GM18858 (cell line): ENCODE measurements around the gene DIP2A.

Experiments
- ATAC-seq: cut with Tn5 transposase; IDR thresholded peaks from one replicate; pipeline ENCODE4 v1.9.1; 2021; ENCODE audit not compliant: unreplicated experiment

Gene DIP2A

GRCh38 chr21:46581780-46582307, 123.2 kb downstream of the DIP2A start:
- ATAC-seq = no peak

GRCh38 chr21:46585191-46585953, 126.7 kb downstream of the DIP2A start:
- no peak for ATAC-seq

DNA sequence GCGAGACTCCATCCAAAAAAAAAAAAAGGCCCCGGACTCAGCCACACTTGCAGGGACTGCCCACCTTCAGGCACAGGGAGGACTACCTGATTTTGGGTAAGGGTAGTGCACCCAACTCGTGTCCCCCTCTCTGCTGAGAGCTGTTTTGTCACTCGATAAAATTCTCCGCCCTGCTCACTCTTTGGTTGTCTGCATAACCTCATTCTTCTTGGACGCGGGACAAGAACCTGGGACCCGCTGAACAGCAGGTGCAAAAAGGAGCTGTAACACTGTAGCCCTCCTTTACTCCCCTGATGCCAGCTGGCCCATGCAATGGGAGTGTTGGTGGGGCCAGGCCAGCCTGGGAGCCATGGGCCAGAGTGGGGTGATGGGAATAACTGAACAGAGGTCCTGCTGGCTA, 135.6 kb downstream of the DIP2A start:
- ATAC-seq = no peak

DNA sequence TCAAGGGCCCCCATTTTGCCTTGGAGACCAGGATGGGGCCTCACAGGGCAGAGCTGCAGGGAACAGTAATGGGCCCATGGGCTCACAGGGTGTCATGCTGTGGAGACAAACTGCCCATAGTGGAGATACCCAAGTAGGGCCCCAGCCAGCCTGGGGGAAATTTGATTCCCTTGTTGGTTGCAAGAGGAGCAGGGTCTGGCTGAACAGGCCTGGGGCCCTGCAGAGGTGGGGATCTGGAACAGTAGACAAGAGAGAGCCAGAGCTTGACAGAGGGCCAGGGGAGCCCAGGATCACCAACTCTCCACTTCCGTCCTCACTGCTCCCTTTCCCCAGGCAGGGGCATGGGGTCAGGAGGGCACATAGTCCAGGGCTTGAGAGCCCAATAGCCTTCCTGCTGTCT, 137.5 kb downstream of the DIP2A start:
- ATAC-seq = no peak

- no peak for ATAC-seq
Observed at GRCh38 chr21:46597031-46597430, 138.3 kb downstream of the DIP2A start.

- no peak for ATAC-seq
Observed at GRCh38 chr21:46597896-46598343, 139.2 kb downstream of the DIP2A start.

DNA sequence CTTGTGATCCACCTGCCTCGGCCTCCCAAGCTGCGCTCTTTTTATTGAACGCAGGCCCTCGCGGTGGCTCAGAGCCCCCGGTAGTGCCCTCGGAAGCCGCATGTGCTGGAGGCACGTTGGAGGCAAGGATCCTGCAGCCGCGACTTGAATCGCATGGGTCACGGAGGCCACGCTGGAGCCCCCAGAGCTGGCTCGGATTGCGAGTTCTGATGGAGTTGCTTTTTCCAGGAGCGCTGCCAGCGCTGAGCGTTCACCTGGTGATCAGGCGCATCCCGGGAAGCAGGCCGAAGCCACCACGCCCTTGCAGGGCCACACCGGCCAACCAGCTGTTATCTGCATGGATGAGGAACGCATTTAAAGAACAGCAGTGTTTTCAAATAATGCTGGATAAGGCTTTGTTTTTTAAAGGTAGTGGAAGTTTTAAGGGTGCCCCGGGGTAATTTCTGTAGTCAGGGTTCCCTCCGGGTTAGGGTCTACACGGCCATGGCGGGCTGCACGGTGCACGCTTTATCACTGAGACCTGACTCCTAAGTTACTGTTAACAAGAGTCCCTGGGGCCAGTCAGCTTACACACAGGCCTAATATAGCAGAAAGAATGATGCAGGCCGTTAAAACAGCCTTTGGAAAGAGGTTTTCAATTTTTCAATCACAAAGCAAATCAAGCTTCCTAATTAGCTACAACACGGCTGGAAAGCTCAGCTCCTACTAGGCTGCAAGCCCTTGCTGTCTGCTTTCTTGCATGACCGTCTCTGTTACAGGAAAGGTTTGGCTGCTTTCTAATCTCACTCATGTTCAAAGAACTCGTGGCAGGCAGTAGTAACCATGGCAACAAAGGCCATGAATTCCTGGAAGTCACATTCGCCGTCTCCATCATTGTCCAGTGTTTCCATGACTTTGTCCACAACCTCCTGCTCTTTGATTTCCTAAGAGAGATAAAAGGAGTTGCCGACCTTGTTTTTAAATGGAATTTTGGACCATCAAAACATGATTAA, 140.2 kb downstream of the DIP2A start:
- no peak for ATAC-seq

GRCh38 chr21:46600305-46600704, 141.6 kb downstream of the DIP2A start:
- no peak for ATAC-seq

- no peak for ATAC-seq
Observed at GRCh38 chr21:46600978-46601377, 142.3 kb downstream of the DIP2A start.

DNA sequence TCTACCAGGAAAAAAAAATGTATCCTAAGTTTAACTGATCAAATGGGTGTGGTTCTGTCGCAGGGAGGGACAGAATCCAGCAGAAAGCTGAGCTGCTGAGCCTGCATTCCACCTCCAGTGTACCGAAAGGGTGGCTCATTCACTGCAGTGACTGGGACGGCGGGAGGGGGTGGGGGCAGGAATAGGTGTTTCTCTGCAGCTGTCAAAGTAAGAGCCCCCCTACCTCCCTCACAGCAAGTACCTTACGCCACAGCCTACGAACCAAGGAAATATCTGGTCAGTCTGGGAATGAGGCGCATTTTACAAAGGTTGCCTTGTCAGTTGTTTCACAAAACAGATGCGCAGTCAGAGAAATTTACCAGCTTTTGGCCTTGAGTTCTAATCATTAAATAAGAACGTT, 144.5 kb downstream of the DIP2A start:
- ATAC-seq = no peak

GRCh38 chr21:46604329-46604974, 145.8 kb downstream of the DIP2A start:
- ATAC-seq = no peak

GRCh38 chr21:46604975-46605766, 146.5 kb downstream of the DIP2A start, which contains the start of gene S100B:
Gene S100B (minus strand): TSS chr21:46605082. CDS start chr21:46602415, 2,667 bp downstream.
- no peak for ATAC-seq

DNA sequence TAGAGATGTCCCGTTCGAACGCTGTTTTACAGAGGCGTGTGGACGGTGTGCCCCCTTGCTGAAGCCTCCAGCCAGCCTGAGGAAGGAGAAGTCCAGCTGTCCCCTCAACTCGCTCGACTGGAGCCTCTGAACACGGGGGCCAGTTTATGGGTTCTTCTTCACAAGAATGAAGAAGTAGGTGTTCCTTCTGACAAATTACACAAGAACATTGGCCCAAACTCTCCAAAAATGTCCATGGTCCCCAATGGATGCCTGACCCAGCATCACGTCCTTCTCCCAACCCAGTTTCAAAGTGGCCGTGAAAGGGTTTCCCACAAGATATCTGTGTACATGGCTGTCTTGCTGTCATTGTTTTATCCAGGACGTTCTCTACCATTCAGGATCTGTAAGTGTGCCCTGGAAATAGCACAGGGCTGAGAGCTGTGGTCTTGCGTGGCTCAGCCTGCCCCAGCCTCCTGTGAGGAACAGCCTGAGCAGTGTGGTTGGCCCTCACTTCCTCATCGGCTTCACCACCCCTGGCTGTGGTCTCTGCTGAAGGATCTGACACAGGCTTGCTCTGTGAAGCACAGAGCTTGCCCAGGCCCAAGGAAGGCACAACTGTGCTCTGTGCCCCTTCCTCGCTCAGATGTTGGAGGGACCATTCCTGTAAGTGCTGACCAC, 147.2 kb downstream of the DIP2A start:
- ATAC-seq = no peak

DNA sequence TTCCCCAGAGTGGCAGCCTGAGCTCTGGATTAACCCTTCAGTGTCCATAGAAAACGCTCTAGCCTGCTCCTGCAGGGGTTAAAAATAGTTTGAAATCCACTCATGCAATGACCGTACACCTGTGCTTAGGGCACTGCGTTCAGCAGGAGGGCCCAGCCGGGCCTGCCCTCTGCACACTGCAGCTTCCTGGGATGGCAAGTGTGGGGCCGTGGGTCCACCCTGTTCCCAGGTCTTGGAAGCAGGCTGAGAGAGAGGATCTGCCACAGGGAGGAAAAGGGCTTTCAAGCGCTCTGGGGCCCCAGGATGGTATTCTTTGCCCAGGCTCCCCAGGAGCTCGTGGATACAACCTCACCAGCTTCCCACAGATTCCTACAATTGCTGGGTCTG, 147.7 kb downstream of the DIP2A start:
- no peak for ATAC-seq

DNA sequence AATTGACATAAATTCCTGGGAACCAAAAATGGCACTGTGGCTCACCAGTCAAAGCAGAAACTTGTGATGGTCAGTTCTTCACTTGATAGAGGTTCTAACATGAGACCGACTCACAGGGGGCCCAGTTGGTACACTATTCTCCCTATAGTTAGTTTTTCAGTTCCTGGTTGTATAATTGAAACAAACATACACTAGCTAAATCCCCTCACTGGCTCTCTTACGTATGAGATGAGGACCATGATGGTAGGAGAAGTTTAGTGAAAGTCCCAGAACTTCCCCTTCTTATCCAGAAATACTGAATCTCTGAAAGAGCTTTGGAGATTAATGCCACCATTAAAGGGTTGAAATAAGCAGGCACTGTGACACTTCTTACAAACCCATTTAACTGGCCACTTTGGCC, 148.9 kb downstream of the DIP2A start:
- no peak for ATAC-seq

- ATAC-seq = no peak
Observed at GRCh38 chr21:46608672-46609111, 150.0 kb downstream of the DIP2A start.

DNA sequence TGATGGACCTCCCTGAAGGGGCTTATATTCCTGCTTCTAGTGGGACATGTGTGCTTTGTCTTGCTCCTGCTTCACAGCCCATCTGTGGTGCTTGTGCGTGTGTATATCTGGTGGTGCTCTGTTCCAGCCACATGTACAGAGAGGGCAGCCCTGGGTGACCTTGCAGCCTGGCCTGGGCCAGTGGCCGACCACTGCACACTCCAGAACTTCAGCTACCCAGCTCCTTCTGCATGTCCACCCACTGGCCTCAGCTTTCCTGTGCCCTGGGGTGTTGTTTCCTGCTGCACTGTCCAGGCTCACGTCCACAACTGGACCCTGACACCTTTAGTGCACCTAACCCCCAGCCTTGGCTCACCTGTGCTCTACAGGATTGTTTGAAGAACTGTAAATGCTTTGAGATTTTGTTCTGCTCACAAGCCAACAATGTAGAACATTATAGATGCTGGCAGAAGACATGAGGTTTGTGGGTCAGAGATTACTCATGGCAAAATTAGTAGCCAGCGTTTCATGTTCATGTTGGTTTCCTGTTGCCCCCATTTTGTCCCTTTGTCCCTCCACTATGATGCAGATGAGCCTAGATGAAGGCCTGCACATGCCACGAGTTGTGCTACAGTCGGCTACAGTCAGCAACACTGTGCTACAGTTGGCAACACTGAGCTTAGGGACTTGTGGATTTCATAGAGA, 151.5 kb downstream of the DIP2A start:
- no peak for ATAC-seq

GRCh38 chr21:46613391-46613790, 154.7 kb downstream of the DIP2A start:
- ATAC-seq = no peak

DNA sequence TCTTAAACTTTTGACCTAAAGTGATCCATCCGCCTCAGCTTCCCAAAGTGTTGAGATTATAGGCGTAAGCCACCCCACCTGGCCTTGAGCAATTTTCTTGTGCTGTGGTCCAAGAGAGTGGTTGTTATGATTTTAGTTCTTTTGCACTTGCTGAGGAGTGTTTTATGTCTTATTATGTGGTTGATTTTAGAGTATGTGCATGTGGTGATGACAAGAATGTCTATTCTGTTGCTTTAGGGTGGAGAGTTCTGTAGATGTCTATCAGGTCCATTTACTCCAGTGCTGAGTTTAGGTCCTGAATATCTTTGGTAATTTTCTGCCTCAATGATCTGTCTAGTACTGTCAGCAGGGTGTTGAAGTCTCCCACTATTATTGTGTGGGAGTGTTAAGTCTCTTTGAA, 157.4 kb downstream of the DIP2A start:
- no peak for ATAC-seq
